Smooth muscle cell (in vitro differentiated cells): ENCODE results near the gene GRIK4. TPM values are rescaled to one million over a fixed set of nuclear protein-coding genes. Genes with fewer than 3 reads are reported as not detected.

Experiments used
- DNase-seq: peaks from one replicate; lab custom pipeline; 2025; ENCODE audit not compliant: unreplicated experiment; lab: John Stamatoyannopoulos, UW
- H2AFZ ChIP-seq: fragments of 200-600 bp; sonication (generic); 2 replicates; pipeline ENCODE4 v1.6.0; 2016; ENCODE audit warnings: antibody characterized with exemption, low read depth, mild to moderate bottlenecking
- H3F3A ChIP-seq: fragments of 200-600 bp; sonication (generic); 2 replicates; pipeline ENCODE4 v1.6.0; 2017; ENCODE audit warnings: antibody characterized with exemption, low read depth
- H3K27ac ChIP-seq: fragments of 200-600 bp; sonication (generic); 2 replicates; pipeline ENCODE4 v1.5.1; 2016; ENCODE audit warnings: low read depth, mild to moderate bottlenecking
- H3K27me3 ChIP-seq: fragments of 200-600 bp; sonication (generic); 2 replicates; pipeline ENCODE4 v1.6.1; 2016; ENCODE audit warnings: low read depth, mild to moderate bottlenecking
- H3K36me3 ChIP-seq: fragments of 200-600 bp; sonication (generic); 2 replicates; pipeline ENCODE4 v1.5.1; 2016; ENCODE audit warnings: low read depth
- H3K4me1 ChIP-seq: fragments of 200-600 bp; sonication (generic); 2 replicates; pipeline ENCODE4 v1.5.1; 2016; ENCODE audit warnings: low read depth
- H3K4me2 ChIP-seq: fragments of 200-600 bp; sonication (generic); 2 replicates; pipeline ENCODE4 v1.6.0; 2016; ENCODE audit warnings: mild to moderate bottlenecking
- H3K4me3 ChIP-seq: fragments of 200-600 bp; sonication (generic); 2 replicates; pipeline ENCODE4 v1.5.1; 2016; ENCODE audit warnings: mild to moderate bottlenecking
- H3K79me2 ChIP-seq: fragments of 200-600 bp; sonication (generic); 2 replicates; pipeline ENCODE4 v1.6.0; 2016; ENCODE audit warnings: low read depth, mild to moderate bottlenecking
- H3K9ac ChIP-seq: fragments of 200-600 bp; sonication (generic); 2 replicates; pipeline ENCODE4 v1.6.0; 2016; ENCODE audit warnings: low read depth
- H3K9me3 ChIP-seq: fragments of 200-600 bp; sonication (generic); replicated peaks from 2 replicates; pipeline ENCODE4 v1.5.1; 2016; ENCODE audit warnings: low read depth
- H4K20me1 ChIP-seq: fragments of 200-600 bp; sonication (generic); 2 replicates; pipeline ENCODE4 v1.6.0; 2016; ENCODE audit warnings: low read depth
- CTCF ChIP-seq: fragments of 200-600 bp; sonication (generic); IDR thresholded peaks from 2 replicates; pipeline ENCODE4 v1.5.1; 2017; ENCODE audit warnings: borderline replicate concordance, mild to moderate bottlenecking, antibody characterized with exemption; ENCODE audit not compliant: insufficient read depth, poor library complexity, severe bottlenecking
- WGBS: methylation state at CpG from one replicate; pipeline ENCODE4 v1.1.7; 2016; ENCODE audit warnings: low lambda C conversion rate; 5-methylcytosine and 5-hydroxymethylcytosine counted together
- polyA plus RNA-seq: library from polyadenylated mRNA; unstranded; fragments of >200 nt; fragmentation: Nextera tagmentation; extraction: Ambion mirVana; gene quantifications from 2 replicates; pipeline ENCODE4 v1.2.1, GENCODE V29; 2016
- total RNA-seq: library from RNA; depleted of rRNA; stranded (reverse); fragments of >200 nt; gene quantifications from 2 replicates; pipeline ENCODE4 v1.2.3, GENCODE V29; 2014

GRIK4 gene
- total and polyA plus RNA-seq, 2 experiments from 2014 or later: not detected

GRCh38 chr11:120914601-120915000, 403.1 kb downstream of the GRIK4 start:
- Histone ChIP-seq H3F3A (no peaks in the 10 kb centered on the region), H3K36me3 (no peaks in the 10 kb centered on the region), H3K27me3 (peaks cover 29% of the 10 kb centered on the region), H3K9ac (no peak overlapping the region), H3K27ac (no peak overlapping the region), H3K9me3 (no peaks in the 10 kb centered on the region), H3K4me1 (no peaks in the 10 kb centered on the region), H4K20me1 (no peaks in the 10 kb centered on the region), H3K4me2 (no peak overlapping the region), H3K79me2 (no peaks in the 10 kb centered on the region), H2AFZ (no peak overlapping the region), H3K4me3 (no peak overlapping the region)
- no peak for DNase-seq
- 88% methylated on average over 4 of the region's 4 CpGs for WGBS
- no peak for TF ChIP-seq CTCF

- peaks cover 29% of the 10 kb centered on the region for H3K27me3 ChIP-seq
- TF ChIP-seq CTCF: no peak
- H3F3A ChIP-seq: no peaks in the 10 kb centered on the region
- no peaks in the 10 kb centered on the region for H3K36me3 ChIP-seq
- H2AFZ ChIP-seq: no peak overlapping the region
- no peaks in the 10 kb centered on the region for H3K79me2 ChIP-seq
- no peaks in the 10 kb centered on the region for H3K9me3 ChIP-seq
- WGBS: 76% methylated on average over 6 of the region's 6 CpGs
- H3K27ac ChIP-seq: no peak overlapping the region
- no peak overlapping the region for H3K9ac ChIP-seq
- no peaks in the 10 kb centered on the region for H4K20me1 ChIP-seq
- H3K4me2 ChIP-seq: no peak overlapping the region
- DNase-seq: no peak
- H3K4me1 ChIP-seq: no peaks in the 10 kb centered on the region
- no peak overlapping the region for H3K4me3 ChIP-seq
These were observed 406.2 kb downstream of the GRIK4 start for GRCh38 chr11:120917559-120918239.

- Histone ChIP-seq H3K4me2 (no peak overlapping the region), H3K9ac (no peak overlapping the region), H3K27ac (no peak overlapping the region), H3K4me1 (no peaks in the 10 kb centered on the region), H3K79me2 (no peaks in the 10 kb centered on the region), H2AFZ (no peak overlapping the region), H4K20me1 (no peaks in the 10 kb centered on the region), H3K27me3 (peaks cover 29% of the 10 kb centered on the region), H3K4me3 (no peak overlapping the region), H3K9me3 (no peaks in the 10 kb centered on the region), H3K36me3 (no peaks in the 10 kb centered on the region), H3F3A (no peaks in the 10 kb centered on the region)
- TF ChIP-seq CTCF: no peak
- WGBS: 80% methylated on average over 3 of the region's 3 CpGs
- no peak for DNase-seq
These were observed 406.7 kb downstream of the GRIK4 start for GRCh38 chr11:120918257-120918656.

- Histone ChIP-seq H3K36me3 (no peaks in the 10 kb centered on the region), H3K4me2 (no peak overlapping the region), H3K79me2 (no peaks in the 10 kb centered on the region), H3K27ac (no peak overlapping the region), H3F3A (no peaks in the 10 kb centered on the region), H3K27me3 (peaks cover 28% of the 10 kb centered on the region), H2AFZ (no peak overlapping the region), H4K20me1 (no peaks in the 10 kb centered on the region), H3K4me3 (no peak overlapping the region), H3K9ac (no peak overlapping the region), H3K9me3 (no peaks in the 10 kb centered on the region), H3K4me1 (no peaks in the 10 kb centered on the region)
- DNase-seq: no peak
- WGBS: 91% methylated on average over 7 of the region's 7 CpGs
- no peak for TF ChIP-seq CTCF
These were observed 407.5 kb downstream of the GRIK4 start for GRCh38 chr11:120919045-120919444.
